Measurements from ENCODE around the gene FOXQ1. TPM values are rescaled to one million over a fixed set of nuclear protein-coding genes. Genes with fewer than 3 reads are reported as not detected.

Gene FOXQ1
- total and polyA plus RNA-seq, 4 experiments from 2014 or later = not detected

GRCh38 chr6:1363729-1364572, 52.1 kb downstream of the FOXQ1 start:
- H3K4me1 ChIP-seq (ENCODE audit: insufficient read depth, low read length) = no peaks in the 10 kb centered on the region
- no peak for DNase-seq
- intact Hi-C loops (cut with micrococcal nuclease) = no loop called here
- Mint-ChIP-seq H3K4me1 (no peaks in the 10 kb centered on the region), H3K27me3 (peaks cover 31 to 46% of the 10 kb centered on the region in 2 donors), H3K27ac (no peak overlapping the region), H3K36me3 (no peaks in the 10 kb centered on the region), H3K4me3 (no peak overlapping the region), H3K9me3 (peaks cover 0 to 11% (median 0%) of the 10 kb centered on the region in 8 donors)
- H3K4me3 ChIP-seq (ENCODE audit: low read length in 2 of 2) = no peak overlapping the region
- H3K27me3 ChIP-seq (ENCODE audit: insufficient read depth, low read length) = no peaks in the 10 kb centered on the region
- CTCF ChIA-PET (ENCODE audit: partially characterized antibody) = no interaction called here
- no peaks in the 10 kb centered on the region for H3K9me3 ChIP-seq (ENCODE audit: control insufficient read depth in 1 of 2, low read length in 2 of 2)
- H3K27ac ChIP-seq (ENCODE audit: low read depth, low read length) = no peak overlapping the region
- POLR2A ChIA-PET (ENCODE audit: partially characterized antibody) = no interaction called here
- H3K36me3 ChIP-seq (ENCODE audit: insufficient read depth, low read length) = no peaks in the 10 kb centered on the region

Other genes with a start within 250 kb of the FOXQ1 start
- gene FOXF2, start 77.5 kb downstream of the FOXQ1 start, total RNA-seq = not detected
- gene FOXF2, start 77.5 kb downstream of the FOXQ1 start, polyA plus RNA-seq = not detected

Measured in CD4-positive, alpha-beta memory T cell (primary cell).